Mucosa of rectum (tissue), 2 donors: ENCODE data around the gene HEXB.

ENCODE experiments used
- H3K27ac ChIP-seq, 2 donors: one replicate each; pipeline ENCODE4 v1.7.0; 2013; ENCODE audit warnings: inconsistent platforms in 2 of 2, low read depth in 2 of 2, low read length in 2 of 2
- H3K27me3 ChIP-seq, 2 donors: one replicate each; pipeline ENCODE4 v1.7.0; 2013; ENCODE audit warnings: low read length in 2 of 2; ENCODE audit not compliant: control insufficient read depth in 2 of 2, insufficient read depth in 2 of 2
- H3K36me3 ChIP-seq, 2 donors: one replicate each; pipeline ENCODE4 v1.7.0; 2013; ENCODE audit warnings: low read length in 2 of 2; ENCODE audit not compliant: control insufficient read depth in 2 of 2, insufficient read depth in 2 of 2
- H3K4me1 ChIP-seq, 2 donors: one replicate each; pipeline ENCODE4 v1.7.0; 2013; ENCODE audit warnings: low read length in 2 of 2, mild to moderate bottlenecking in 1 of 2; ENCODE audit not compliant: control insufficient read depth in 2 of 2, insufficient read depth in 2 of 2
- H3K4me3 ChIP-seq, 2 donors: one replicate each; pipeline ENCODE4 v1.7.0; 2013; ENCODE audit warnings: low read length in 2 of 2
- H3K9ac ChIP-seq, 2 donors: one replicate each; pipeline ENCODE4 v1.7.0; 2013; ENCODE audit warnings: low read length in 2 of 2, low read depth in 1 of 2, mild to moderate bottlenecking in 1 of 2
- H3K9me3 ChIP-seq, 2 donors: one replicate each; pipeline ENCODE4 v1.7.0; 2013; ENCODE audit warnings: low read length in 2 of 2; ENCODE audit not compliant: control insufficient read depth in 2 of 2
- donor health status: healthy.
- donor health status: Normal muscosa, but diverticular disease.

HEXB gene

DNA sequence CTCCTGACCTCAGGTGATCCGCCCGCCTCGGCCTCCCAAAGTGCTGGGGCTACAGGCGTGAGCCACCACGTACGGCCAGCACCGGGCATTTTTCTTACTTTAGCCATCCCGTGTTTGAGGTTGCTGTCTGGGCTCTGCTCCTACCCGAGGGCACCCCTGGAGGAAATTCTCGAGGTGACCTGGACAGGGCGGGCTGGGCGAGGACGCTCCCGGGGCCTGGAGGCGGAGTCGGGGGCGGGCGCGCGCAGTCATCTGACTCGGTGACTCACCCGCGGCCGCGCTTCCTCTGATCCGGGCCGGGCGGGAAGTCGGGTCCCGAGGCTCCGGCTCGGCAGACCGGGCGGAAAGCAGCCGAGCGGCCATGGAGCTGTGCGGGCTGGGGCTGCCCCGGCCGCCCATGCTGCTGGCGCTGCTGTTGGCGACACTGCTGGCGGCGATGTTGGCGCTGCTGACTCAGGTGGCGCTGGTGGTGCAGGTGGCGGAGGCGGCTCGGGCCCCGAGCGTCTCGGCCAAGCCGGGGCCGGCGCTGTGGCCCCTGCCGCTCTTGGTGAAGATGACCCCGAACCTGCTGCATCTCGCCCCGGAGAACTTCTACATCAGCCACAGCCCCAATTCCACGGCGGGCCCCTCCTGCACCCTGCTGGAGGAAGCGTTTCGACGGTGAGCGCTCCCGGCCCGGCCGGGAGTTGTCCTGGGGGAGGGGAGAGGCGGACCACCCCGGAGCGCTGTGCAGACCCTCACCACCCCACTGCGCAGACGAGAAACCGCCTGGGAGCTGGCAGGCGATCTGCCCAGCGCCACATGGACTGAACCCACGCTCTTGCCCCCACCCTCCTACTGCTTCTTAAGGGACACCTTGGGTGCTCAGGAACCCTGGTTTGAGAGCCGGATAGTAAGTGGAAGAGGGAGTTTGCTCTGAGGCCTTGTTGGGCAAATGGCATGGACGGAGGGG lies at the start of gene HEXB:
TSS of gene HEXB (plus strand) at position 334 of the 952 bp plus-strand sequence. CDS start at position 362, 28 bp downstream.
- H3K4me3 ChIP-seq, result peak within 1 kb of the TSS; percentile 71 to 83
- peak within 1 kb of the TSS; percentile 81 to 90 for H3K9ac ChIP-seq
- peak within 1 kb of the TSS; percentile 84 to 88 for H3K27ac ChIP-seq
- peaks cover 1 to 7% of the 10 kb centered on the region in 2 donors for H3K36me3 ChIP-seq
- no peaks in the 10 kb centered on the region for H3K9me3 ChIP-seq
- H3K4me1 ChIP-seq, result peaks cover 11 to 17% of the 10 kb centered on the region in 2 donors
- no peaks in the 10 kb centered on the region for H3K27me3 ChIP-seq

GRCh38 chr5:74636149-74636548 lies 48.9 kb upstream of the HEXB start:
- Histone ChIP-seq H3K27ac (no peak overlapping the region), H3K4me3 (peak overlapping the region in 1 of 2 donors; percentile 5), H3K4me1 (peaks cover 21 to 27% of the 10 kb centered on the region in 2 donors), H3K9ac (no peak overlapping the region), H3K27me3 (no peaks in the 10 kb centered on the region), H3K9me3 (no peaks in the 10 kb centered on the region), H3K36me3 (peaks cover 22 to 27% of the 10 kb centered on the region in 2 donors)

GRCh38 chr5:74636552-74636951 lies 48.5 kb upstream of the HEXB start:
- no peaks in the 10 kb centered on the region for H3K27me3 ChIP-seq
- peak overlapping the region in 1 of 2 donors; percentile 7 for H3K4me3 ChIP-seq
- H3K36me3 ChIP-seq, result peaks cover 22 to 27% of the 10 kb centered on the region in 2 donors

DNA sequence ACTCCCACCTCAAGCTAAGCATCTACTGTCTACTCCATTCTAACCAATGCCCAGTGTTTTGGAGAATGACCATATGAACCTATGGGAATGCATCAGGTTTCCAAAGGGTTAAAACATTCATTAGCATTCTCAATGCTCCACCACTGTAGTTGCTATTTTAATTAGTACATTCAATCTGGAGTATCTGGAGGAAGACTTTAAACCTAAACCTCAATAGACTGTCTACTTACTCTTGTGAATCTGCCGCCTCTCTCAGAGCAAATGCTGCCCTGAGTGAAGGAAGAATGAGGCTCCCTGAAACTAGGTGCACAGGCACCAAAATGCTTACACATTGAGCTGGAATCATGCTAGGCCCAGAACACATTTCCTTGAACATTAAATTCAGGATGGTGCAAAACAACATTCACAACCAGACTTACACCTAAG lies 46.5 kb upstream of the HEXB start:
- H3K27me3 ChIP-seq, result no peaks in the 10 kb centered on the region
- peaks cover 17 to 24% of the 10 kb centered on the region in 2 donors for H3K4me1 ChIP-seq
- peak overlapping the region; percentile 94 to 96 for H3K27ac ChIP-seq
- peak overlapping the region; percentile 71 to 89 for H3K4me3 ChIP-seq
- H3K9ac ChIP-seq, result peak overlapping the region; percentile 80 to 93
- no peaks in the 10 kb centered on the region for H3K9me3 ChIP-seq
- peaks cover 18 to 23% of the 10 kb centered on the region in 2 donors for H3K36me3 ChIP-seq

More at GRCh38 chr5:74636552-74636951, 48.5 kb upstream of the HEXB start:
- H3K27ac ChIP-seq, result no peak overlapping the region
- H3K9ac ChIP-seq, result no peak overlapping the region
- peaks cover 22 to 28% of the 10 kb centered on the region in 2 donors for H3K4me1 ChIP-seq
- no peaks in the 10 kb centered on the region for H3K9me3 ChIP-seq

GRCh38 chr5:74638970-74639806 lies 45.8 kb upstream of the HEXB start:
- peak overlapping the region; percentile 71 to 89 for H3K4me3 ChIP-seq
- H3K27me3 ChIP-seq, result no peaks in the 10 kb centered on the region
- peaks cover 17 to 24% of the 10 kb centered on the region in 2 donors for H3K4me1 ChIP-seq
- peak overlapping the region; percentile 94 to 96 for H3K27ac ChIP-seq
- H3K36me3 ChIP-seq, result peaks cover 16 to 20% of the 10 kb centered on the region in 2 donors
- H3K9me3 ChIP-seq, result no peaks in the 10 kb centered on the region
- H3K9ac ChIP-seq, result peak overlapping the region; percentile 80 to 93

DNA sequence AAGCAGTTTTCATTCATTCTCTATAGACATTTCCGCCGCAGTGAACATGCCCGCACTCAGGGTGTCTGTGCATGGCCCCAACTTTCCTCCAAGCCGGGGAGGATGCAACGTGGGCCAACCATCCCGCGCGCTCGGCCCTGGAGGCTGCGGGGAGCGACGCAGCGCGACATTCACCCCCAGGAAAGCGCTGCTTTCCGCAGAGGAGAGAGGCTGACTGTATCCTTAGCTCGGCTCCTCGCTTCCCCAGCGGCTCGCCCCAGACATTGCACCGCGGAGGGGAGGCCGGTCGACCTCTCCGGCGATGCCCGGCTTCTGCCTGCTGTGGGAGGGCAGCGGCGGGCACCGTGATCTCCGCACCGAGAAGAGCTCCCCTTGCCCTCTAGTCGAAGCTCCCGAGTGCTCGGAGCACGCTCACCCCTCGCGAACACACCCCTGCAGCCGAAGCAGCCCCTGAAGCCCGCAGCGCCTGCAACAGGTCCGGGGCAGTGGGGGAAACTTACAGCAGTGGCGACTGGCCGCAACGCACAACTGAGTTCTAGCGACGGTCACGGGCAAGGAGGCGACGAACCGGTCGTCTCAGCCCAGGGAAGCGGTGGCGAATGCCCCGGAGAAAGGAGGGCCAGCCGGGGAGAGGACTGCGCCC lies 45.1 kb upstream of the HEXB start:
- H3K27me3 ChIP-seq, result no peaks in the 10 kb centered on the region
- peaks cover 9 to 13% of the 10 kb centered on the region in 2 donors for H3K36me3 ChIP-seq
- H3K9me3 ChIP-seq, result no peaks in the 10 kb centered on the region
- peaks cover 17 to 24% of the 10 kb centered on the region in 2 donors for H3K4me1 ChIP-seq
- H3K9ac ChIP-seq, result peak overlapping the region; percentile 80 to 93
- peak overlapping the region; percentile 94 to 96 for H3K27ac ChIP-seq
- H3K4me3 ChIP-seq, result peak overlapping the region; percentile 71 to 89

- peak within 1 kb of the TSS; percentile 71 to 89 for H3K4me3 ChIP-seq
- H3K9ac ChIP-seq, result peak within 1 kb of the TSS; percentile 80 to 93
- peaks cover 4 to 8% of the 10 kb centered on the region in 2 donors for H3K36me3 ChIP-seq
- peaks cover 17 to 24% of the 10 kb centered on the region in 2 donors for H3K4me1 ChIP-seq
- peak within 1 kb of the TSS; percentile 94 to 96 for H3K27ac ChIP-seq
- no peaks in the 10 kb centered on the region for H3K27me3 ChIP-seq
- no peaks in the 10 kb centered on the region for H3K9me3 ChIP-seq
Measured at GRCh38 chr5:74640450-74640953, 44.5 kb upstream of the HEXB start, which contains the start of gene ENC1. ENC1 (minus strand) TSS chr5:74640728; CDS start chr5:74636485, 4,243 bp downstream.

DNA sequence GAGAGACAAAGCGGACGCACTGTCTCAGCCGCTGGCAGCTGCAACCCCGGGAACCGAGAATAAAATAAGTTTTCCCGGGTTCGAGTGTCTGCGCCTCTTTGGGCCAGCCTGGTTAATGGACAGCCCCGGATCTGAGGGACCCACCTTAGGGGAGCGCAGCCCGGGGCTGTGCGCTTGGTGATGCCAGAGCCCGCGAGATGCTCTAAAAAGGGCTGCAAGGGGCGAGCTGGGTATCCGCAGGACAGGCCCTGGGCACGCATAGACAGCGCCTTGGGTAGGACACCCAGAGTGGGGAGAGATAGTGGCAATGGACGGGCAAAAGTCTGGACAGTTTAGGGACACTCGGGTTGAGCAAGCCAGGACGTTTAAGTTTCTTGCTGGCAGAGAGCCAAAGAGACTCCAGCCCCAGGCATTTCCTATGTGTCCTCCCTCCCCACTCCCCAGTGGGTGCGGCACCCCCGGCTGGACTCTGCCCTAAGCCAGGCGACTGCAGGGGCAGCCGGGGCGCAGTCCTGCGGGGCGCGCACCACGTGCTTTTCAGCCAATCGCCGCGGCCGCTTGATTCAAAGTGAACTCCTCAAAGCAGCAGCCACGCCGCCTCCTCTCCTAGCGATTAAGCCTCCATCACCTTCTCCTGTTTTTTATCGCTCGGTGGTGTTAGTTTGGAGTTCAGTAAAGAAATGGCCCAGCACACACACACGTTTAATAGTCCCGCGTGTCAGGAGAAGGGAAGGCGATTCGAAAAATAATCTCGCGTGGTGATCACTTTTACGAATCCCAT lies 43.9 kb upstream of the HEXB start:
- no peaks in the 10 kb centered on the region for H3K27me3 ChIP-seq
- peak overlapping the region; percentile 80 to 93 for H3K9ac ChIP-seq
- peaks cover 13 to 24% of the 10 kb centered on the region in 2 donors for H3K4me1 ChIP-seq
- H3K27ac ChIP-seq, result peak overlapping the region; percentile 94 to 96
- H3K9me3 ChIP-seq, result no peaks in the 10 kb centered on the region
- H3K4me3 ChIP-seq, result peak overlapping the region; percentile 71 to 89
- peaks cover 0 to 1% of the 10 kb centered on the region in 2 donors for H3K36me3 ChIP-seq
